Common myeloid progenitor, CD34-positive (primary cell): ENCODE measurements around the gene AMFR.

Experiments
- CTCF ChIA-PET: fragments of 350-600 bp; sonication (Branson Sonifier 250); formaldehyde crosslinking; loops from one replicate; lab custom pipeline; 2021; ENCODE audit warnings: antibody characterized with exemption; lab: Charles Lee
- POLR2A ChIA-PET: fragments of 350-600 bp; sonication (Branson Sonifier 250); formaldehyde crosslinking; loops from one replicate; lab custom pipeline; 2021; ENCODE audit warnings: antibody characterized with exemption; lab: Charles Lee
- DNase-seq, 3 donors: peaks; one replicate each; pipeline versions ENCODE4 v3.0.0 to v3.0.0-alpha.2; 2013
- H3K27ac ChIP-seq, 2 experiments: 1 replicate in 1 of 2; 2 replicates in 1 of 2; pipeline ENCODE4 v1.7.0; 2013; ENCODE audit warnings: inconsistent platforms in 2 of 2, low read length in 2 of 2, mild to moderate bottlenecking in 2 of 2, low read depth in 1 of 2, moderate library complexity in 1 of 2; ENCODE audit not compliant: severe bottlenecking in 2 of 2, insufficient read depth in 1 of 2, poor library complexity in 1 of 2
- H3K27me3 ChIP-seq, 5 experiments: replicated peaks in 2 of 5; 1 replicate in 3 of 5; 2 replicates in 2 of 5; pipeline versions ENCODE4 v1.6.1 to v1.7.0; 2013; ENCODE audit warnings: low read length in 4 of 5, mild to moderate bottlenecking in 2 of 5, moderate library complexity in 2 of 5, inconsistent platforms in 1 of 5; ENCODE audit not compliant: insufficient read depth in 5 of 5, control insufficient read depth in 4 of 5
- H3K36me3 ChIP-seq, 4 experiments: 1 replicate in 2 of 4; 2 replicates in 2 of 4; pipeline versions ENCODE4 v1.6.1 to v1.7.0; 2013; ENCODE audit warnings: low read length in 3 of 4, control low read depth in 1 of 4, mild to moderate bottlenecking in 1 of 4; ENCODE audit not compliant: control insufficient read depth in 4 of 4, insufficient read depth in 4 of 4
- H3K4me1 ChIP-seq, 4 experiments: 1 replicate in 3 of 4; 2 replicates in 1 of 4; pipeline versions ENCODE4 v1.6.1 to v1.7.1; 2013; ENCODE audit warnings: low read length in 3 of 4, mild to moderate bottlenecking in 3 of 4, control low read depth in 1 of 4, inconsistent platforms in 1 of 4, moderate library complexity in 1 of 4; ENCODE audit not compliant: control insufficient read depth in 4 of 4, insufficient read depth in 4 of 4; ENCODE audit errors: control extremely low read depth in 1 of 4
- H3K4me3 ChIP-seq, 7 experiments: 1 replicate in 4 of 7; 2 replicates in 3 of 7; pipeline versions ENCODE4 v1.5.1 to v1.7.0; 2013; ENCODE audit warnings: mild to moderate bottlenecking in 7 of 7, low read length in 6 of 7, moderate library complexity in 6 of 7, inconsistent platforms in 2 of 7, low read depth in 2 of 7, control low read depth in 1 of 7; ENCODE audit not compliant: insufficient read depth in 4 of 7, control insufficient read depth in 1 of 7; ENCODE audit errors: extremely low read depth in 1 of 7
- H3K9me3 ChIP-seq, 5 experiments: 1 replicate in 4 of 5; 2 replicates in 1 of 5; pipeline versions ENCODE4 v1.6.1 to v1.7.1; 2013; ENCODE audit warnings: low read length in 4 of 5, mild to moderate bottlenecking in 2 of 5, inconsistent platforms in 1 of 5, low read depth in 1 of 5, moderate library complexity in 1 of 5; ENCODE audit not compliant: control insufficient read depth in 4 of 5, insufficient read depth in 2 of 5; ENCODE audit errors: control extremely low read depth in 1 of 5
- WGBS: methylation state at CpG from one replicate; pipeline ENCODE4 v1.1.5; 2013; ENCODE audit not compliant: insufficient coverage; 5-methylcytosine and 5-hydroxymethylcytosine counted together

Gene AMFR

GRCh38 chr16:56462064-56462796 lies 36.9 kb upstream of the AMFR start:
- WGBS, result 83% methylated on average over 1 of the region's 3 CpGs
- no peaks in the 10 kb centered on the region for H3K27me3 ChIP-seq
- no peak for DNase-seq
- H3K4me3 ChIP-seq, result no peak overlapping the region
- H3K36me3 ChIP-seq, result peaks cover 30 to 68% (median 51%) of the 10 kb centered on the region in 4 experiments
- POLR2A ChIA-PET, result no interaction called here
- H3K4me1 ChIP-seq, result no peaks in the 10 kb centered on the region
- CTCF ChIA-PET, result no interaction called here
- H3K27ac ChIP-seq, result no peak overlapping the region
- H3K9me3 ChIP-seq, result no peaks in the 10 kb centered on the region

GRCh38 chr16:56460101-56460500 lies 34.8 kb upstream of the AMFR start:
- POLR2A ChIA-PET, result no interaction called here
- Histone ChIP-seq H3K9me3 (no peaks in the 10 kb centered on the region), H3K4me1 (no peaks in the 10 kb centered on the region), H3K36me3 (peaks cover 32 to 70% (median 47%) of the 10 kb centered on the region in 4 experiments), H3K4me3 (no peak overlapping the region), H3K27ac (no peak overlapping the region), H3K27me3 (no peaks in the 10 kb centered on the region)
- WGBS, result 100% methylated on average over 2 of the region's 2 CpGs
- no peak for DNase-seq
- CTCF ChIA-PET, result interaction anchor here (1.3 kb wide), 1 partner anchor 16 kb away, joined by 3 read pairs; no protein-coding TSS in a partner anchor

GRCh38 chr16:56457927-56458470 lies 32.7 kb upstream of the AMFR start:
- POLR2A ChIA-PET, result no interaction called here
- CTCF ChIA-PET, result no interaction called here
- peaks cover 24 to 67% (median 48%) of the 10 kb centered on the region in 4 experiments for H3K36me3 ChIP-seq
- 89% methylated on average over 5 of the region's 6 CpGs for WGBS
- H3K4me1 ChIP-seq, result peaks cover 0 to 2% (median 0%) of the 10 kb centered on the region in 4 experiments
- no peak for DNase-seq
- H3K9me3 ChIP-seq, result no peaks in the 10 kb centered on the region
- H3K4me3 ChIP-seq, result no peak overlapping the region
- no peak overlapping the region for H3K27ac ChIP-seq
- H3K27me3 ChIP-seq, result no peaks in the 10 kb centered on the region

GRCh38 chr16:56451753-56452689 lies 26.7 kb upstream of the AMFR start:
- H3K27ac ChIP-seq, result peak overlapping the region; percentile 62 to 89
- H3K4me1 ChIP-seq, result peaks cover 16 to 31% (median 24%) of the 10 kb centered on the region in 4 experiments
- H3K36me3 ChIP-seq, result peaks cover 19 to 36% (median 20%) of the 10 kb centered on the region in 4 experiments
- 17% methylated on average over 23 of the region's 31 CpGs for WGBS
- no peaks in the 10 kb centered on the region for H3K9me3 ChIP-seq
- DNase-seq, result peak; percentile 13 to 60 (median 46)
- H3K27me3 ChIP-seq, result no peaks in the 10 kb centered on the region
- H3K4me3 ChIP-seq, result peak overlapping the region; percentile 83 to 98 (median 97)
- POLR2A ChIA-PET, result no interaction called here
- CTCF ChIA-PET, result interaction anchor here (1.1 kb wide), 1 partner anchor 25 kb away, joined by 4 read pairs; no protein-coding TSS in a partner anchor

- H3K9me3 ChIP-seq, result no peaks in the 10 kb centered on the region
- H3K4me3 ChIP-seq, result peak within 1 kb of the TSS; percentile 83 to 98 (median 97)
- peak; percentile 97 to 99 (median 98) for DNase-seq
- POLR2A ChIA-PET, result no interaction called here
- peaks cover 16 to 31% (median 24%) of the 10 kb centered on the region in 4 experiments for H3K4me1 ChIP-seq
- CTCF ChIA-PET, result interaction anchor here (0.6 kb wide), 1 partner anchor 11 kb away, joined by 3 read pairs; no protein-coding TSS in a partner anchor
- whole genome bisulfite sequencing, result under 1% methylated on average over 49 of the region's 56 CpGs
- peak within 1 kb of the TSS; percentile 62 to 89 for H3K27ac ChIP-seq
- H3K36me3 ChIP-seq, result peaks cover 13 to 32% (median 17%) of the 10 kb centered on the region in 4 experiments
- H3K27me3 ChIP-seq, result no peaks in the 10 kb centered on the region
Observed at GRCh38 chr16:56450986-56451752, 25.8 kb upstream of the AMFR start, which contains the start of the genes NUDT21 and OGFOD1. Gene NUDT21 (minus strand): TSS chr16:56451332. CDS start chr16:56451202, 130 bp downstream. Gene OGFOD1 (plus strand): TSS chr16:56451554. CDS start chr16:56451613, 59 bp downstream.

DNA sequence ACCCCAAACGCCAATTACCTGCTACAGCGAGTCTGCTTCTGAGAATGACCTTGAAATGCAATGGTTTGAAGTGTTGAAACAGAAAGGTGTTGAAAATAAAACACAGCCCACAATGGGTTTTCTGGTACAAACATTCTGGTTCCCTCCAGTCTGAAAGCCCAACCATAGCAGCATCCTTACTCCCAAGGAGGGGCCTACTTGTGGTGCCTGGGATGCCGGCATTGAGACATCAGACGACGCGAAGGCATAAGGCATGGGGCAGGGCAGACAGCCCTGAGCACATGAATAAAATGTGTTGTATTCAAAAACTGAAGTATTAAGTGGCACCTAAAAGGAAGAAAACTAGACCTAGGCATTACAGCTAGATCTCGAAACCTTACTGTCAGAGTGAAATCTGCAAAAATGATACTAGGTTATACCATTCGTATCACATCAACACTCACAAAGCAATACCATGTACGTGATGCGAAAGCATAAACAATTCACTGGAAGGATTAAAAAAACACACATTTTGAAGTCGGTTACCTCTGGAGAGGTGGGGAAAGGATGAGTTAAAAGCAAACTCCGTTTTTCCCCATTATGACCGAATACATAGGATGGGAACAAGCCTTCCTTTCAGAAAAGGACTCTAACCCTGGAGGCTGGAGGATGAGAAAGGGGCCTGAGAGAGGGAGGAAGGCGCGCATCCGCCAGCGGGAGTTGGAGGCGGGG lies 25.1 kb upstream of the AMFR start:
- H3K9me3 ChIP-seq, result no peaks in the 10 kb centered on the region
- H3K36me3 ChIP-seq, result peaks cover 11 to 30% (median 15%) of the 10 kb centered on the region in 4 experiments
- CTCF ChIA-PET, result interaction anchor here (0.6 kb wide), 1 partner anchor 11 kb away, joined by 3 read pairs; no protein-coding TSS in a partner anchor
- H3K4me3 ChIP-seq, result peak overlapping the region; percentile 83 to 98 (median 97)
- H3K27ac ChIP-seq, result peak overlapping the region; percentile 41 to 89
- peak in 1 of 3 donors; percentile 8 for DNase-seq
- POLR2A ChIA-PET, result no interaction called here
- H3K27me3 ChIP-seq, result no peaks in the 10 kb centered on the region
- 4% methylated on average over 11 of the region's 18 CpGs for WGBS
- peaks cover 16 to 31% (median 24%) of the 10 kb centered on the region in 4 experiments for H3K4me1 ChIP-seq
